ENCODE data around the gene ANXA6. TPM values are rescaled to one million over a fixed set of nuclear protein-coding genes. Genes with fewer than 3 reads are reported as not detected.

Gene ANXA6
- total RNA-seq, 1 experiment from 2014 or later, result 142 TPM

DNA sequence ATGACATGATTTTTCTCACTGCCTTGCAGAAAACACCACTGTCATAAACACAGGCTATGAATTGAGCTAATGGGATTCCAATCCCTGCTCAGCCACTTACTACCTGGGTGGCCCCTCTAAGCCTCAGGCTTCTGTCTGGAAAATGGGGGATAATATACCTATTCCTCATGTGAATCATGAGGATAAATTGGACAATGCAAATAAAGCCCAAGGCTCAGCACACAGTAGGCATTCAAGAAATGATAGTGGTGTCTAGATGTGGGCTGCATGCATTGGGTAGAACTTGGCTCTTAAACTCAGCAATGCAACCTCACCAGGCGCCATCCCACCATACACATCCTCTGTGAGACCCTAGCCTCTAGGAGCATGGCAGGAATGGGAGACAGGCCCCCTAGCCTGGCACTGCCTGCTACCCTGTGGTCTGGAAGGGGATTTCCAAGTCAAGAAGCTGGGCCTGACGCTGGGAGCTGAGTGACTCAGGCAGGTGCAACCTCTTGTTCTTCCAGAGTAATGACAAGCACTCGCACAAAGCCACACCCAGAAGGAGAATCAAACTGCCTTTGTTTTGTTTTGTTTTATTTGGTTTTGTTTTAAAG is 74.4 kb downstream of the ANXA6 start:
- DNase-seq (ENCODE audit: low read depth), result peak; percentile 66

- DNase-seq (ENCODE audit: low read depth), result no peak
Measured at GRCh38 chr5:151082282-151082902, 75.2 kb downstream of the ANXA6 start.

DNA sequence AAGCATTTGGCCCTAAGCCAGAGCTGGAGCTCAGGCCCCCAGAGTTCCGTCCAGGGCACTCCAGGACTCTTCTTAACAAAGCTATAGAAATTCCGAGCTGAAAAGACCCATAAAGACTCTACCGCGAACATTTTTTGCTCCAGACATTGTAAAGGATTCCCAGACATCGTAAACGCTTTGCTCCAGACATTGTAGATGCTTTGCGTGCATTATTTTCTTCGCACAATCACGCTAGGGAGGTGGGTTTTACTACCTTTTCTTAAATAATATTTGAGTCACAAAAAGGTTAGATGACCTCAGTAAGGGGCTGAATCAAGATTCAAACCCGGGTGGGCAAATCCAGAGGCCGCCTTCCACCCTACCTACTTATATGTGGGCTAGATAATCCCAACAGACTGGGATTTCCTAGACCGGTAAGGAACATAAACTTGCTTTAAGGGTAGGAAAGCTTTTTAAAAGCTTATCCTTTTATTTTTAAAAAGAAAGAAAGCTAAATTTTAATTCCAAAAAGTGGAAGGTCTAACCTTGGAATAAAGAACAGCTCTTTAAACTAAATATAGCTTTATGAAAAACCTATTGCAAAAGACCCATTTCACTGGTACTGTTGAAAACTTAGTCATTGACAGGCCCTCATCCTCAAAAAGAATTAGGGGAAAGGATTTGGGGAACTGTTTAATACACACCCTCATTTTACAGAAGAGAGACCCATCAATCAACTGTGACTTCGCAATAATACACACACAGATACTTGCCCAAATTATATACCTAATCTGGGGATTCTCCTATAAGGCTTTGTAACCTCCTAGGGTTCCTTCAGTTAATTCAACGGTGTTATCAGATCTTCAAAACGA is 75.9 kb downstream of the ANXA6 start:
- DNase-seq (ENCODE audit: low read depth), result no peak

DNA sequence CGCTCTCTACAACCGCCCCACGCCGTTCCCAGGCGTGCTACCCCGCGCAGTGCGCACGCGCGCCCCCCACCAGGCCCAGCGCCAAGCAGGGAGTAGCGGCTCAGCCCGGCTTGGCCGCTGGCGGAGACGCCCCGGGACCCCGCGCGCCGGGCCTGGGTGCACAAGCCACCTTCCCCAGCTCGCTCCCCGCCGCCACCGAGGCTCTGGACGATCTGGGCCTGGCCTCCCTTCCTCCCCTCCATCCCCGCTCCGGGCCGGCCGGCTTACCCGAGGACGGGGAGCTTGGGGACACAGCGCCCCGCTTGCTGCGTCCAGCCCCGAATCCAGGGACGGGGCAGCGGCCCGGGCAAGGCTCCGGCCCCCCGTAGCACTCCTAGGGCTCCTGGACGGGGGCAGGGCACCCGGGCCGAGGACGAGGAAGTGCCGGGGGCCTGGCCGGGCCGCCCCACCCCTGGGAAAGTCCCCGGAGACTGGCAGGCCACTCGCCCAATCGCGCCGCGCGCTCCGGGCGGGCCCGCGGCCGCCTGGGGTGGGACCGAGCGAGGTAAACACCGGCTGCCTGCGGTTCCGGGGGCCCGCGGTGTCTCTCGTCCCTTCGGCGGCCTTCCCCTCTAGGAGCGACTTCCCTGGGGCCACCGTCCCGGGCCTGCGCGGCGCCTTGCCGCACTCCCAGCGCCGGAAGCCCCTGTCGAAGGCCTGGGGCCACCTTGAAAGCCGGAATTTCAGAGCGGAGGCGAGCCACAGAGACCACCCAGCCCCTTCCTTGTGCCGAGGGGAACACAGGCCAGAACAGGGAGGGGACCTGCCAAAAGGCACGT is 76.8 kb downstream of the ANXA6 start, which contains the start of gene TNIP1:
Gene TNIP1, minus strand, starts transcription at position 422 of the 818 bp plus-strand sequence. CDS start 15,939 bp downstream, outside the sequence.
- peak; percentile 88 for DNase-seq (ENCODE audit: low read depth)

DNA sequence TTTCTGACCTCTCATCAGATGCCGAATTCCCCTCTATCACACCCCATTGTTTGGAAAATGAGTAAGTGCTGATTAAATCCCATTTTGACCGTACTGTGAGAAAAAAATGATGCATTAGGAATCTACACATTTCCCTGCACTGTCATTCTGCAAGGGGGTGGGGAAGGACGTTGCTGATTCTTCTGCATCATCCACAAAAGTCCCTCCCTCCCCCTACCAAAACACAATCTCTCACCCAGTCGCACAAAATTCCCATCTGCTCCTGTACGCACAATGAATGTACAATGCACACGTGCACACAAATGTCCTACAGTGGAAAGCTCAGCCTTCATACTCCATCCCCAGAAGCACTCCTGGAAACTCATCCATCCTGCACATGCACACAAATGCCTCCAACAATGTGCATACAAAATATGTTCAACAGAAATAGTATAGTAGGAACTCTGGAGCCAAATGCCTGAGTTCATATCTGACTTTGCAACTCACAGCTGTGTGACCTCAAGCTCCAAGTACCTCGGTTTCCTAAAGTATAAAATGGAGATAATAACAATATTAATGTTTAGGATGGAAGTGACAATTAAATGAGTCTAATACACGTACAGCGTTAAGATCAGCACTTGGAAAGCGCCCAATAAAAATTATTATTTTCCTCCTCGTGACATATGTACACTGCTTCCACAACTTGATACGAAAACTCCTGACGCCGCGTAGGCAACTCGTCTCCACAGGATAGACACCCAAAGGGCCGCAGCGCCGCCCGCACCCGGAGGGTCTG is 77.6 kb downstream of the ANXA6 start:
- DNase-seq (ENCODE audit: low read depth), result peak; percentile 85

- no peak for DNase-seq (ENCODE audit: low read depth)
Measured at GRCh38 chr5:151078490-151079262, 78.9 kb downstream of the ANXA6 start.

DNA sequence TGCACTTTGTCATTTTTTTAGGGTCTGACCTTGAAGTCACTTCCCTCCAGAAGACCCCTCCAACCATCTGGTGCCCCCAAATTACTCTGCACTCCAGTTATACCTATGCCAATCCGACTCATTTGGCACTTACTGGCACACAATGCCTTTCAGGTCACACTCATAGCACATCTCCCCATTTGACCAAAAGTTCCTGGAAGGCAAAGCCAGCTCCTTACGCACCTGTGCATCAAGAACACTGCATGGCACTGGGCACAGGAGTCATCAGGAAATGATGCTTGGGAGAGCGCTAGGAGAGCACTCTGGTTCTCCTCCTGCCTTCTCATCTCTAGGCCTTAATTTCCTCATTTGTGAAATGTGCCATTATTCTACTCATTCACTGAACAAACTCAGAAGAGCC is 79.6 kb downstream of the ANXA6 start:
- no peak for DNase-seq (ENCODE audit: low read depth)

GRCh38 chr5:151077419-151077818 is 80.2 kb downstream of the ANXA6 start:
- DNase-seq (ENCODE audit: low read depth), result no peak

- no peak for DNase-seq (ENCODE audit: low read depth)
Measured at GRCh38 chr5:151076616-151077015, 81.0 kb downstream of the ANXA6 start.

- DNase-seq (ENCODE audit: low read depth), result peak; percentile 57
Measured at GRCh38 chr5:151075698-151076331, 81.8 kb downstream of the ANXA6 start.

DNA sequence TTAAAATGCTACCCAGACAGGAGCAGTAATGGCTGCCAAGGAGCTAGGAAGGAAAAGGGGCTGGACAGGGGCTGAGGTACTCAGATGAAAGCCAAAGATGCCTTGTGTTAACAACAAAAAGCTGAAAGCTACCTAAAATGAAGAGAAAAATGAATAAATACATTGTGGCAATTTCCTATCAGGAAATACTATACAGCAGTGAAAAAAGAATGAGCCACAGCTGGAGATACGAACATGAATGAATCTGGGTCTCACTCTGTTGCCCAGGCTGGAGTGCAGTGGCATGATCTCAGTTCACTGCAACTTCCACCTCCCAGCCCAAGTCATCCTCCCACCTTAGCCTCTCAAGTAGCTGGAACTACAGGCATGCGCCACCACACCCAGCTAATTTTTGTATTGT is 83.0 kb downstream of the ANXA6 start:
- no peak for DNase-seq (ENCODE audit: low read depth)

DNA sequence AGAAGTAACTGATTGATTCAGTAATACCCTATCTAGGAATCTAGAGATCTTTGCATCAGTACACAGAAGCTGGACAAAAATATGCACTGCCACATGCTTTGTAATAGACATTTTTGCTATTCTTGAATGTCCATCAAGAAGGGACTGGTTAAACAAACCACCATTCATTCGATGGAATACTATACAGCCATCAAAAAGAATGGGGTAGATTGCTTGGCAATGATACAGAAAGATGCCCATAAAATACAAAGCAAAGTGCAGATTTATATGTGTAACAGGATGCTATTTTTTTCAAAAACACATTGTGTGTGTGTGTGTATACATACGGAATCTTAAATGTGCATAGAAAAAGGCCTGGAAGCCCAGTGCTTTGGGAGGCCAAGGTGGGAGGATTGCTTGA is 84.3 kb downstream of the ANXA6 start:
- DNase-seq (ENCODE audit: low read depth), result no peak

GRCh38 chr5:151072630-151073025 is 85.0 kb downstream of the ANXA6 start:
- DNase-seq (ENCODE audit: low read depth), result peak; percentile 87

- no peak for DNase-seq (ENCODE audit: low read depth)
Measured at GRCh38 chr5:151071848-151072629, 85.5 kb downstream of the ANXA6 start.

DNA sequence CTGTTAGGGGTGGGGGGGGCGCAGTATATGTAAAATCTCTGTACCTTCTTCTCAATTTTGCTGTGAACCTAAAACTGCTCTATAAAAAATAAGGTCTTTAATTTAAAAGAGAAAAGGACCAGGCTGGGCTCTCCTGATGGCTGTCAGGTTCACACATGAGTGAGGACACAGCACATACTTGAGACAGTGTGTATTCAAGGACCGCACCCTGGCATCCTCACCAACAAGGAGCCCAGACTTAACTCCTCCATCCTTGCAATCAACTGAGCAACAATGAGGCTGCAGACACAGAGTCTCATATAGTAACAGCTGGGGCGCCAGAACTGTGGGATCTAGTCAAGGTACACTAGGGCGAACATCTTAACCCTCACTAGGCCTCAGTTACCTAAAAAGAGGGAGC is 86.6 kb downstream of the ANXA6 start:
- DNase-seq (ENCODE audit: low read depth), result no peak

GRCh38 chr5:151070449-151070848 is 87.1 kb downstream of the ANXA6 start:
- DNase-seq (ENCODE audit: low read depth), result no peak

DNA sequence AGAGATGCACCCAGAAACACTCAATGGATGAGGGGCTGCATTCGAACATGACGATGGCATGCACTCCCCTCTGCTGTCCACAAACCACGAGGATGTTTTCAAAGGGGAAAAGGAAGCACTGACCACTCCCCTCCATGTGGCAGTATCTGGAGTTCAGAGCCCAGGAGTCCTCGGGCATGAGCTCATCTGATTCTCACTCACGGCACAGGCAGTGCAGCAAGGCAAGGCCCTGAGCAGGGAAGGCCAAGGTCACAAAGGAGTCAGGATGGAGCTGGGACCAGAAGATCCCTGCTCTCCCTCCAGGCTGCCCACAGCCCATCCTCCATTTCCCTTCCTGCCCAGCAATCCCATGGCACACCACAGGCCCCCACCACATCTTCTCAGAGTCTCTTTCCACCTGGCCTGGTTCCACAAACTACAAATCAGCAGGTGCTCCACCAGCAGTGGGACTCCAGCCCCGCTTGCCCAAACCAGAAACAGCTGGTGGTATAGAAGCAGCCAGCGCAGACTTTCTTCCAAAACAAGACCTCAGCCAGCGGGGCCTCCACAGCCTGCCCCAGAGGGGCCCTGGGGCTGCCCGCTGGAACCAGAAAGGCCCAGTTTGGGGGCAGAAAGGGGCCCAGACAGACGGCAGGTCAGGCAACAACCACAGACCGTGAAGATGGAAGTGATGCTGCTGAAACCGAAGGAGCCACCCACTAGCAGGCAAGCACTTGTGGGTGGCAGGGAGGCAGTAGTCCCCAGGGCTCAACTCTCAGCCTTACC is 89.0 kb downstream of the ANXA6 start:
- DNase-seq (ENCODE audit: low read depth), result no peak
